ENCODE results near the gene MPHOSPH9.

MPHOSPH9 gene

GRCh38 chr12:123132951-123133619 is 99.9 kb downstream of the MPHOSPH9 start:
- no peak overlapping the region for H3K27ac ChIP-seq
- DNase-seq (ENCODE audit: low spot score), result no peak
- no peak overlapping the region for H3K4me3 ChIP-seq
- no peak for TF ChIP-seq CTCF (IDR thresholded peaks at IDR 0.05)

GRCh38 chr12:123131879-123132402 is 101.0 kb downstream of the MPHOSPH9 start:
- TF ChIP-seq CTCF (IDR thresholded peaks at IDR 0.05), result no peak
- no peak for DNase-seq (ENCODE audit: low spot score)
- Histone ChIP-seq H3K27ac (no peak overlapping the region), H3K4me3 (no peak overlapping the region)

GRCh38 chr12:123131291-123131832 is 101.6 kb downstream of the MPHOSPH9 start:
- Histone ChIP-seq H3K27ac (no peak overlapping the region), H3K4me3 (no peak overlapping the region)
- TF ChIP-seq CTCF (IDR thresholded peaks at IDR 0.05), result no peak
- no peak for DNase-seq (ENCODE audit: low spot score)

- H3K27ac ChIP-seq, result no peak overlapping the region
These were observed 103.3 kb downstream of the MPHOSPH9 start for GRCh38 chr12:123129621-123130020.

GRCh38 chr12:123127182-123127495 is 105.8 kb downstream of the MPHOSPH9 start:
- TF ChIP-seq CTCF (IDR thresholded peaks at IDR 0.05), result no peak
- DNase-seq (ENCODE audit: low spot score), result no peak
- peak overlapping the region in 1 of 2 donors; percentile 62 for H3K27ac ChIP-seq
- H3K4me3 ChIP-seq, result no peak overlapping the region

More at GRCh38 chr12:123129621-123130020, 103.3 kb downstream of the MPHOSPH9 start:
- DNase-seq (ENCODE audit: low spot score), result no peak
- no peak overlapping the region for H3K4me3 ChIP-seq
- TF ChIP-seq CTCF (IDR thresholded peaks at IDR 0.05), result no peak

GRCh38 chr12:123126294-123127181 is 106.4 kb downstream of the MPHOSPH9 start:
- peak overlapping the region in 1 of 2 donors; percentile 62 for H3K27ac ChIP-seq
- no peak for TF ChIP-seq CTCF (IDR thresholded peaks at IDR 0.05)
- DNase-seq (ENCODE audit: low spot score), result no peak

More at GRCh38 chr12:123126294-123127181, 106.4 kb downstream of the MPHOSPH9 start:
- H3K4me3 ChIP-seq, result no peak overlapping the region

Measured in coronary artery (tissue), 2 donors.